NCI-H2029 treated with DMSO at 0.1 percent for 48 hours (cell line): Measurements from ENCODE around the gene KLHL20.

ENCODE experiments used
- DNase-seq: peaks from one replicate; lab custom pipeline; 2025; lab: John Stamatoyannopoulos, UW

KLHL20 gene

DNA sequence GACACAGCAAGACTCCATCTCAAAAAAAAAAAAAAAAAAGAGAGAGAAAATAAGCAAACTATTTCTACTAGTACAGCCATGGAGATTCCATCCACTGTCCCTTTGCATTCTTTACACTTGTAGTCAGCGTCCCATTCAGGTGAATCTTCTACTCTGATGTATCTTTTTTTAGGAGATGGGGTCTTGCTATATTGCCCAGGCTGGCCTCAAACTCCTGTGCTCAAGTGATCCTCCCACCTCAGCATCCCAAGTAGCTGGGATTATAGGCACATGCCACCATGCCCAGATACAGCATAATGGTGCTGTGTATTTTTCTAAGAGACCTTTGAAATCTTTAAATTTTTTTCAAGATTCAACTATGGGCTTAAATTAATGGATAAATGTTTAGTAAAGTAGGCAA lies 118.0 kb downstream of the KLHL20 start:
- DNase-seq = no peak
